Measurements from ENCODE around the gene ERBB4. TPM values are rescaled to one million over a fixed set of nuclear protein-coding genes. Genes with fewer than 3 reads are reported as not detected.
A peak's percentile ranks its signal among the peaks of the same experiment; 100 is the strongest.

ERBB4 gene
- total and polyA plus RNA-seq, 7 experiments from 2014 or later, result not detected

- ATAC-seq, result no peak
- no peaks in the 10 kb centered on the region for H3K36me3 Mint-ChIP-seq
Observed at GRCh38 chr2:212073360-212073759, 465.2 kb downstream of the ERBB4 start.

GRCh38 chr2:212066546-212066945, 472.1 kb downstream of the ERBB4 start:
- Mint-ChIP-seq H3K4me3 (no peak overlapping the region), H3K27ac (no peak overlapping the region), H3K9me3 (peaks cover 0 to 13% (median 0%) of the 10 kb centered on the region in 11 donors), H3K4me1 (no peaks in the 10 kb centered on the region), H3K27me3 (no peaks in the 10 kb centered on the region), H3K36me3 (no peaks in the 10 kb centered on the region)
- Histone ChIP-seq H3K9me3 (ENCODE audit: control insufficient read depth in 2 of 3, low read length in 3 of 3) (no peaks in the 10 kb centered on the region), H3K4me1 (ENCODE audit: control insufficient read depth in 2 of 2, insufficient read depth in 2 of 2, low read length in 2 of 2) (no peaks in the 10 kb centered on the region), H3K27me3 (ENCODE audit: control insufficient read depth in 2 of 2, insufficient read depth in 2 of 2, low read length in 2 of 2) (no peaks in the 10 kb centered on the region), H3K36me3 (ENCODE audit: control insufficient read depth in 2 of 3, insufficient read depth in 3 of 3, low read length in 3 of 3) (no peaks in the 10 kb centered on the region), H3K4me3 (ENCODE audit: low read length) (no peak overlapping the region), H3K27ac (ENCODE audit: low read depth, low read length) (no peak overlapping the region)
- no peak for ATAC-seq
- POLR2A ChIA-PET, result no interaction called here
- no peak for DNase-seq
- intact Hi-C loops (cut with micrococcal nuclease), result no loop called here
- CTCF ChIA-PET, result no interaction called here

More at GRCh38 chr2:212073360-212073759, 465.2 kb downstream of the ERBB4 start:
- Histone ChIP-seq H3K27me3 (ENCODE audit: control insufficient read depth in 2 of 2, insufficient read depth in 2 of 2, low read length in 2 of 2) (no peaks in the 10 kb centered on the region), H3K27ac (ENCODE audit: low read depth, low read length) (no peak overlapping the region), H3K4me1 (ENCODE audit: control insufficient read depth in 2 of 2, insufficient read depth in 2 of 2, low read length in 2 of 2) (no peaks in the 10 kb centered on the region), H3K4me3 (ENCODE audit: low read length) (no peak overlapping the region), H3K36me3 (ENCODE audit: control insufficient read depth in 2 of 3, insufficient read depth in 3 of 3, low read length in 3 of 3) (no peaks in the 10 kb centered on the region), H3K9me3 (ENCODE audit: control insufficient read depth in 2 of 3, low read length in 3 of 3) (no peaks in the 10 kb centered on the region)
- ChIA-PET CTCF (no interaction called here), POLR2A (no interaction called here)
- DNase-seq, result no peak
- H3K9me3 Mint-ChIP-seq, result peaks cover 0 to 18% (median 0%) of the 10 kb centered on the region in 11 donors
- intact Hi-C loops (cut with micrococcal nuclease), result no loop called here
- peaks cover 0 to 7% (median 0%) of the 10 kb centered on the region in 7 donors for H3K4me1 Mint-ChIP-seq
- H3K4me3 Mint-ChIP-seq, result no peak overlapping the region
- H3K27me3 Mint-ChIP-seq, result no peaks in the 10 kb centered on the region
- no peak overlapping the region for H3K27ac Mint-ChIP-seq

GRCh38 chr2:212064318-212064717, 474.3 kb downstream of the ERBB4 start:
- no peaks in the 10 kb centered on the region for H3K4me1 ChIP-seq (ENCODE audit: control insufficient read depth in 2 of 2, insufficient read depth in 2 of 2, low read length in 2 of 2)
- intact Hi-C loops (cut with micrococcal nuclease), result no loop called here
- Mint-ChIP-seq H3K27me3 (no peaks in the 10 kb centered on the region), H3K4me3 (no peak overlapping the region), H3K9me3 (peaks cover 0 to 19% (median 3%) of the 10 kb centered on the region in 11 donors), H3K27ac (no peak overlapping the region), H3K36me3 (no peaks in the 10 kb centered on the region), H3K4me1 (no peaks in the 10 kb centered on the region)
- H3K9me3 ChIP-seq (ENCODE audit: control insufficient read depth in 2 of 3, low read length in 3 of 3), result no peaks in the 10 kb centered on the region
- DNase-seq (no peak), ATAC-seq (no peak)
- POLR2A ChIA-PET, result no interaction called here
- CTCF ChIA-PET, result no interaction called here
- no peaks in the 10 kb centered on the region for H3K36me3 ChIP-seq (ENCODE audit: control insufficient read depth in 2 of 3, insufficient read depth in 3 of 3, low read length in 3 of 3)
- H3K27ac ChIP-seq (ENCODE audit: low read depth, low read length), result no peak overlapping the region
- no peaks in the 10 kb centered on the region for H3K27me3 ChIP-seq (ENCODE audit: control insufficient read depth in 2 of 2, insufficient read depth in 2 of 2, low read length in 2 of 2)
- H3K4me3 ChIP-seq (ENCODE audit: low read length), result no peak overlapping the region

- DNase-seq (no peak), ATAC-seq (no peak)
- peak overlapping the region in 1 of 10 donors; percentile 6 for H3K4me3 Mint-ChIP-seq
- peaks cover 0 to 8% (median 0%) of the 10 kb centered on the region in 7 donors for H3K4me1 Mint-ChIP-seq
- no peak overlapping the region for H3K27ac ChIP-seq (ENCODE audit: low read depth, low read length)
- CTCF ChIA-PET, result no interaction called here
- no peaks in the 10 kb centered on the region for H3K27me3 ChIP-seq (ENCODE audit: control insufficient read depth in 2 of 2, insufficient read depth in 2 of 2, low read length in 2 of 2)
- POLR2A ChIA-PET, result no interaction called here
- H3K4me3 ChIP-seq (ENCODE audit: low read length), result no peak overlapping the region
- H3K27ac Mint-ChIP-seq, result peak overlapping the region in 1 of 9 donors; percentile 47
- H3K9me3 Mint-ChIP-seq, result peaks cover 3 to 41% (median 27%) of the 10 kb centered on the region in 11 donors
- H3K27me3 Mint-ChIP-seq, result no peaks in the 10 kb centered on the region
- H3K36me3 Mint-ChIP-seq, result peaks cover 0 to 4% (median 0%) of the 10 kb centered on the region in 5 donors
- no peaks in the 10 kb centered on the region for H3K4me1 ChIP-seq (ENCODE audit: control insufficient read depth in 2 of 2, insufficient read depth in 2 of 2, low read length in 2 of 2)
- intact Hi-C loops (cut with micrococcal nuclease), result no loop called here
- no peaks in the 10 kb centered on the region for H3K36me3 ChIP-seq (ENCODE audit: control insufficient read depth in 2 of 3, insufficient read depth in 3 of 3, low read length in 3 of 3)
- peaks cover 0 to 4% (median 0%) of the 10 kb centered on the region in 3 experiments for H3K9me3 ChIP-seq (ENCODE audit: control insufficient read depth in 2 of 3, low read length in 3 of 3)
Observed at GRCh38 chr2:212052412-212053159, 486.0 kb downstream of the ERBB4 start.

GRCh38 chr2:212050871-212051270, 487.7 kb downstream of the ERBB4 start:
- Mint-ChIP-seq H3K27ac (no peak overlapping the region), H3K9me3 (peaks cover 3 to 33% (median 17%) of the 10 kb centered on the region in 11 donors), H3K4me1 (peaks cover 0 to 8% (median 0%) of the 10 kb centered on the region in 7 donors), H3K4me3 (no peak overlapping the region), H3K36me3 (peaks cover 0 to 4% (median 0%) of the 10 kb centered on the region in 5 donors), H3K27me3 (no peaks in the 10 kb centered on the region)
- H3K9me3 ChIP-seq (ENCODE audit: control insufficient read depth in 2 of 3, low read length in 3 of 3), result peaks cover 0 to 4% (median 1%) of the 10 kb centered on the region in 3 experiments
- no peak for ATAC-seq
- H3K27ac ChIP-seq (ENCODE audit: low read depth, low read length), result no peak overlapping the region
- CTCF ChIA-PET, result no interaction called here
- no peaks in the 10 kb centered on the region for H3K36me3 ChIP-seq (ENCODE audit: control insufficient read depth in 2 of 3, insufficient read depth in 3 of 3, low read length in 3 of 3)
- H3K4me3 ChIP-seq (ENCODE audit: low read length), result no peak overlapping the region
- H3K4me1 ChIP-seq (ENCODE audit: control insufficient read depth in 2 of 2, insufficient read depth in 2 of 2, low read length in 2 of 2), result no peaks in the 10 kb centered on the region
- no peak for DNase-seq
- POLR2A ChIA-PET, result no interaction called here
- H3K27me3 ChIP-seq (ENCODE audit: control insufficient read depth in 2 of 2, insufficient read depth in 2 of 2, low read length in 2 of 2), result no peaks in the 10 kb centered on the region
- intact Hi-C loops (cut with micrococcal nuclease), result no loop called here

GRCh38 chr2:212042562-212042961, 496.0 kb downstream of the ERBB4 start:
- no peak overlapping the region for H3K4me3 Mint-ChIP-seq
- no peaks in the 10 kb centered on the region for H3K4me1 Mint-ChIP-seq
- ChIA-PET CTCF (no interaction called here), POLR2A (no interaction called here)
- Histone ChIP-seq H3K4me1 (ENCODE audit: control insufficient read depth in 2 of 2, insufficient read depth in 2 of 2, low read length in 2 of 2) (no peaks in the 10 kb centered on the region), H3K9me3 (ENCODE audit: control insufficient read depth in 2 of 3, low read length in 3 of 3) (peaks cover 0 to 4% (median 0%) of the 10 kb centered on the region in 3 experiments), H3K4me3 (ENCODE audit: low read length) (no peak overlapping the region), H3K27ac (ENCODE audit: low read depth, low read length) (no peak overlapping the region), H3K27me3 (ENCODE audit: control insufficient read depth in 2 of 2, insufficient read depth in 2 of 2, low read length in 2 of 2) (no peaks in the 10 kb centered on the region), H3K36me3 (ENCODE audit: control insufficient read depth in 2 of 3, insufficient read depth in 3 of 3, low read length in 3 of 3) (no peaks in the 10 kb centered on the region)
- H3K27ac Mint-ChIP-seq, result no peak overlapping the region
- no peak for ATAC-seq
- peaks cover 0 to 5% (median 0%) of the 10 kb centered on the region in 11 donors for H3K9me3 Mint-ChIP-seq
- no peak for DNase-seq
- intact Hi-C loops (cut with micrococcal nuclease), result no loop called here
- H3K27me3 Mint-ChIP-seq, result no peaks in the 10 kb centered on the region
- H3K36me3 Mint-ChIP-seq, result no peaks in the 10 kb centered on the region

GRCh38 chr2:212037062-212037461, 501.5 kb downstream of the ERBB4 start:
- H3K27me3 ChIP-seq (ENCODE audit: control insufficient read depth in 2 of 2, insufficient read depth in 2 of 2, low read length in 2 of 2), result no peaks in the 10 kb centered on the region
- Mint-ChIP-seq H3K36me3 (no peaks in the 10 kb centered on the region), H3K4me1 (no peaks in the 10 kb centered on the region), H3K4me3 (no peak overlapping the region), H3K27ac (no peak overlapping the region), H3K9me3 (peaks cover 0 to 7% (median 0%) of the 10 kb centered on the region in 11 donors), H3K27me3 (no peaks in the 10 kb centered on the region)
- ATAC-seq (no peak), DNase-seq (no peak)
- no peaks in the 10 kb centered on the region for H3K36me3 ChIP-seq (ENCODE audit: control insufficient read depth in 2 of 3, insufficient read depth in 3 of 3, low read length in 3 of 3)
- no peak overlapping the region for H3K27ac ChIP-seq (ENCODE audit: low read depth, low read length)
- intact Hi-C loops (cut with micrococcal nuclease), result no loop called here
- H3K4me1 ChIP-seq (ENCODE audit: control insufficient read depth in 2 of 2, insufficient read depth in 2 of 2, low read length in 2 of 2), result no peaks in the 10 kb centered on the region
- ChIA-PET POLR2A (no interaction called here), CTCF (no interaction called here)
- H3K9me3 ChIP-seq (ENCODE audit: control insufficient read depth in 2 of 3, low read length in 3 of 3), result no peaks in the 10 kb centered on the region
- no peak overlapping the region for H3K4me3 ChIP-seq (ENCODE audit: low read length)
